A549 (cell line): Measurements from ENCODE around the gene EPS8L3. TPM values are rescaled to one million over a fixed set of nuclear protein-coding genes. Genes with fewer than 3 reads are reported as not detected.

Experiments
- ATAC-seq, 2 experiments: fragments of 200-7000 bp in 1 of 2; fragments of >200 bp in 1 of 2; cut with Nextera tagmentation in 1 of 2; cut with Tn5 transposase in 1 of 2; 3 replicates each; pipeline versions ENCODE4 v1.8.0 to v1.9.1; 2018 to 2020; ENCODE audit warnings: mild to moderate bottlenecking in 1 of 2, moderate library complexity in 1 of 2
- CTCF ChIA-PET: fragments of 300-600 bp; sonication (Branson Sonifier 250); formaldehyde crosslinking; extraction: SDS; loops from one replicate; lab custom pipeline; 2021; ENCODE audit warnings: antibody characterized with exemption, inconsistent platforms; lab: Yijun Ruan, JAX
- POLR2A ChIA-PET: fragments of 350-600 bp; formaldehyde crosslinking; extraction: SDS; loops from one replicate; lab custom pipeline; 2021; ENCODE audit warnings: antibody characterized with exemption, inconsistent platforms; lab: Yijun Ruan, JAX
- DNase-seq, 2 experiments: peaks; one replicate each; pipeline versions ENCODE4 v3.0.0 to v3.0.0-alpha.2; 2011 to 2016; ENCODE audit warnings: low read depth in 1 of 2, low spot score in 1 of 2
- FAIRE-seq: peaks from 2 replicates; lab custom pipeline; 2011; peaks lifted over from hg19 to GRCh38; lab: Jason Lieb, UNC
- H3K27ac ChIP-seq, 2 experiments: fragments of >200 bp; sonication (Bioruptor Twin); formaldehyde crosslinking; 3 replicates each; pipeline ENCODE4 v1.5.1; 2016 to 2017
- H3K4me1 ChIP-seq: fragments of >200 bp; sonication (Bioruptor Twin); formaldehyde crosslinking; 3 replicates; pipeline ENCODE4 v1.6.1; 2016
- H3K4me2 ChIP-seq: fragments of >200 bp; sonication (Bioruptor Twin); formaldehyde crosslinking; 3 replicates; pipeline ENCODE4 v1.6.1; 2016
- H3K4me3 ChIP-seq: fragments of >200 bp; sonication (Bioruptor Twin); formaldehyde crosslinking; 3 replicates; pipeline ENCODE4 v1.5.1; 2016
- H3K9me3 ChIP-seq: fragments of >200 bp; sonication (Bioruptor Twin); formaldehyde crosslinking; 3 replicates; pipeline ENCODE4 v1.6.1; 2016
- CBX2 ChIP-seq: fragments of 200-600 bp; sonication (generic); IDR thresholded peaks from 2 replicates; pipeline ENCODE4 v1.6.1; 2016; ENCODE audit warnings: low read depth, mild to moderate bottlenecking, borderline replicate concordance
- CEBPB ChIP-seq, 2 experiments: fragments of >200 bp in 1 of 2; sonication (Bioruptor Twin) in 1 of 2; formaldehyde crosslinking in 1 of 2; IDR thresholded peaks; 2 replicates each; pipeline ENCODE4 v1.6.1; 2012 to 2016
- EHF ChIP-seq: fragments of 250-450 bp; sonication (Bioruptor Pico); IDR thresholded peaks from 2 replicates; pipeline ENCODE4 v1.5.0; 2020; ENCODE audit warnings: mild to moderate bottlenecking
- HDAC2 ChIP-seq: fragments of 200-600 bp; sonication (generic); IDR thresholded peaks from 2 replicates; pipeline ENCODE4 v1.6.1; 2016
- HMGXB4 ChIP-seq: fragments of 250-450 bp; sonication (Bioruptor Pico); IDR thresholded peaks from 2 replicates; pipeline ENCODE4 v1.5.0; 2021; ENCODE audit warnings: mild to moderate bottlenecking, moderate library complexity, borderline replicate concordance
- HOXB5 ChIP-seq: fragments of 250-450 bp; sonication (Bioruptor Pico); IDR thresholded peaks from 2 replicates; pipeline ENCODE4 v1.5.0; 2020; ENCODE audit warnings: mild to moderate bottlenecking, moderate library complexity
- JUNB ChIP-seq: fragments of >200 bp; sonication (Bioruptor Twin); formaldehyde crosslinking; IDR thresholded peaks from 2 replicates; pipeline ENCODE4 v1.6.1; 2016
- KDM1A ChIP-seq: fragments of 200-600 bp; sonication (generic); IDR thresholded peaks from 2 replicates; pipeline ENCODE4 v1.6.1; 2016; ENCODE audit warnings: low read depth, mild to moderate bottlenecking
- MAFK ChIP-seq: fragments of 450-650 bp; IDR thresholded peaks from 2 replicates; pipeline ENCODE4 v1.6.1; 2014; ENCODE audit not compliant: partially characterized antibody
- NFE2L2 ChIP-seq: fragments of 150-350 bp; conservative IDR thresholded peaks from 2 replicates; pipeline ENCODE4 v1.6.1; 2014; ENCODE audit warnings: low read length
- NPAS2 ChIP-seq: fragments of 250-450 bp; sonication (Bioruptor Pico); IDR thresholded peaks from 2 replicates; pipeline ENCODE4 v1.8.0; 2022; ENCODE audit warnings: mild to moderate bottlenecking, moderate library complexity, borderline replicate concordance
- RARB ChIP-seq: fragments of 250-450 bp; sonication (Bioruptor Pico); IDR thresholded peaks from 2 replicates; pipeline ENCODE4 v1.8.0; 2021; ENCODE audit warnings: mild to moderate bottlenecking, moderate library complexity
- TP53 ChIP-seq: fragments of 250-450 bp; sonication (Bioruptor Pico); IDR thresholded peaks from 2 replicates; pipeline ENCODE4 v1.5.0; 2021; ENCODE audit warnings: mild to moderate bottlenecking, moderate library complexity
- ZC3H11A ChIP-seq: fragments of 450-650 bp; IDR thresholded peaks from 2 replicates; pipeline ENCODE4 v1.6.1; 2014; ENCODE audit warnings: antibody characterized with exemption, mild to moderate bottlenecking
- WGBS: methylation state at CpG from one replicate; pipeline ENCODE4 v1.1.6; 2017; ENCODE audit errors: missing lambda C conversion rate; 5-methylcytosine and 5-hydroxymethylcytosine counted together
- polyA plus RNA-seq, 4 experiments: library from polyadenylated mRNA; depleted of rRNA in 3 of 4; stranded (reverse); fragments of >200 nt; fragmentation: RNase III in 1 of 4; extraction: RNeasy Plus Mini Kit Qiagen cat#74134 plus additional on column Dnase treatment in 1 of 4; gene quantifications; 2 replicates in 3 of 4; 3 replicates in 1 of 4; pipeline ENCODE4 v1.2.3, GENCODE V29; 2011 to 2017

The EPS8L3 gene
- polyA plus RNA-seq, 2 of the 4 experiments (the other 2 are of a cell fraction), result 3.3 to 5.1 TPM

GRCh38 chr1:109791495-109792043, 27.8 kb upstream of the EPS8L3 start:
- Histone ChIP-seq H3K9me3 (no peaks in the 10 kb centered on the region), H3K4me1 (peaks cover 71% of the 10 kb centered on the region), H3K27ac (peak overlapping the region; percentile 98), H3K4me2 (peak overlapping the region; percentile 86), H3K4me3 (no peak overlapping the region)
- 70% methylated on average over 8 of the region's 9 CpGs for WGBS
- DNase-seq (no peak), FAIRE-seq (no peak), ATAC-seq (peak in 1 of 2 experiments; percentile 13; a peak in 3 of 6 replicates)
- POLR2A ChIA-PET, result interaction anchor here (1.2 to 1.9 kb wide), 3 partner anchors 169 to 193 kb away, joined by 5 to 14 read pairs (median 5); partner anchors contain the start of gene AHCYL1
- TF ChIP-seq JUNB, result peak; percentile 15; the same call in 1 of the 2 replicates
- no peak for TF ChIP-seq RARB (CRISPR knock-in tag)
- no peak for TF ChIP-seq NPAS2
- TF ChIP-seq NFE2L2, result no peak
- no peak for TF ChIP-seq HMGXB4 (CRISPR knock-in tag)
- no peak for TF ChIP-seq CBX2
- TF ChIP-seq EHF (CRISPR knock-in tag), result no peak
- no peak for TF ChIP-seq HOXB5 (CRISPR knock-in tag)
- CTCF ChIA-PET, result interaction anchor here (0.6 to 28.1 kb wide), 21 partner anchors 9 to 332 kb away, joined by 3 to 969 read pairs (median 4); partner anchors contain the start of gene AHCYL1

- peaks cover 74% of the 10 kb centered on the region for H3K4me1 ChIP-seq
- POLR2A ChIA-PET, result interaction anchor here (1.0 kb wide), 1 partner anchor 9 kb away, joined by 3 read pairs; no protein-coding TSS in a partner anchor
- WGBS, result 75% methylated on average over 9 of the region's 12 CpGs
Observed at GRCh38 chr1:109790735-109791494, 27.2 kb upstream of the EPS8L3 start.

GRCh38 chr1:109790329-109790728, 26.6 kb upstream of the EPS8L3 start:
- Histone ChIP-seq H3K4me1 (peaks cover 80% of the 10 kb centered on the region), H3K4me3 (no peak overlapping the region), H3K9me3 (no peaks in the 10 kb centered on the region), H3K4me2 (no peak overlapping the region), H3K27ac (peak overlapping the region; percentile 98; a peak in 5 of 6 replicates)
- no peak for DNase-seq
- ChIA-PET POLR2A (interaction anchor here (1.0 kb wide), 1 partner anchor 9 kb away, joined by 3 read pairs; no protein-coding TSS in a partner anchor), CTCF (interaction anchor here (1.0 to 28.1 kb wide), 5 partner anchors 8 to 190 kb away, joined by 3 to 969 read pairs (median 9); partner anchors contain the start of gene AHCYL1)
- FAIRE-seq, result no peak
- no peak for TF ChIP-seq CEBPB (IDR thresholded peaks at IDR 0.05)
- TF ChIP-seq KDM1A, result peak; percentile 64; the same call in 1 of the 2 replicates
- TF ChIP-seq HDAC2, result 0 out of 2 replicates have a peak, but pooled peaks have one; percentile 35
- 100% methylated on average over 1 of the region's 2 CpGs for WGBS
- ATAC-seq, result no peak

More at GRCh38 chr1:109790735-109791494, 27.2 kb upstream of the EPS8L3 start:
- FAIRE-seq (no peak), DNase-seq (peak in 1 of 2 experiments; percentile 61)
- Histone ChIP-seq H3K4me3 (no peak overlapping the region), H3K4me2 (peak overlapping the region; percentile 86; the same call in 1 of the 3 replicates), H3K9me3 (no peaks in the 10 kb centered on the region)
- TF ChIP-seq TP53 (CRISPR knock-in tag), result no peak
- TF ChIP-seq MAFK, result no peak
- TF ChIP-seq, all 56 proteins: peak for 0
- no peak for ATAC-seq
- H3K27ac ChIP-seq, result peak overlapping the region; percentile 98
- CTCF ChIA-PET, result interaction anchor here (1.0 to 28.1 kb wide), 10 partner anchors 9 to 189 kb away, joined by 3 to 969 read pairs (median 8); partner anchors contain the start of gene AHCYL1

- Histone ChIP-seq H3K4me2 (peak overlapping the region; percentile 11; the same call in 1 of the 3 replicates), H3K4me3 (no peak overlapping the region)
- no peak for FAIRE-seq
Observed at GRCh38 chr1:109789551-109790180, 25.9 kb upstream of the EPS8L3 start.

More at GRCh38 chr1:109789551-109790180, 25.9 kb upstream of the EPS8L3 start:
- Histone ChIP-seq H3K4me1 (peaks cover 84% of the 10 kb centered on the region), H3K27ac (peak overlapping the region; percentile 98), H3K9me3 (no peaks in the 10 kb centered on the region)
- ChIA-PET POLR2A (no interaction called here), CTCF (interaction anchor here (1.0 to 28.1 kb wide), 6 partner anchors 9 to 191 kb away, joined by 3 to 969 read pairs (median 3); partner anchors contain the start of gene AHCYL1)
- ATAC-seq (no peak), DNase-seq (no peak)
- TF ChIP-seq ZC3H11A (no peak), TP53 (CRISPR knock-in tag) (no peak)
- WGBS, result 80% methylated on average over 9 of the region's 9 CpGs
